ENCODE data around the gene ZNF135.

ZNF135 gene

DNA sequence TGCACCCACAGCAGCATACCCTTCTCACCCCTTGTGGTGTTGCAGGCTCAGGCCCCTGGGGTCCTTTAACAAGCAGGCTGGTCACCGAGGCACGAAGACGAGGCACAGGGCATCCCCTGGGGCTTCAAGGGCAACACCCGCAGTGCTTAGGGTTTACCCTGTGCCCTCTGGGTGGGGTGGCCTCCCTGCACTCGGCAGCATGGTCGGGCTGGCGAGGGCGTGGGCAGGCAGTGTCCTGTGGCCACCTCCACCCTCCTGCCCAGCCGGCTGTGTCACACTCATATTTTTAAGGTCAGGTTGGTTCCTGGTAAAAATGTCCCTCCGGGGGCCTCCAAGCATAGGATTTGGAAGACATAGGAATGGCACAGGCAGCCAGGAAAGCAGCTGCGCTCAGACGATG lies 11.4 kb upstream of the ZNF135 start:
- DNase-seq = no peak

DNA sequence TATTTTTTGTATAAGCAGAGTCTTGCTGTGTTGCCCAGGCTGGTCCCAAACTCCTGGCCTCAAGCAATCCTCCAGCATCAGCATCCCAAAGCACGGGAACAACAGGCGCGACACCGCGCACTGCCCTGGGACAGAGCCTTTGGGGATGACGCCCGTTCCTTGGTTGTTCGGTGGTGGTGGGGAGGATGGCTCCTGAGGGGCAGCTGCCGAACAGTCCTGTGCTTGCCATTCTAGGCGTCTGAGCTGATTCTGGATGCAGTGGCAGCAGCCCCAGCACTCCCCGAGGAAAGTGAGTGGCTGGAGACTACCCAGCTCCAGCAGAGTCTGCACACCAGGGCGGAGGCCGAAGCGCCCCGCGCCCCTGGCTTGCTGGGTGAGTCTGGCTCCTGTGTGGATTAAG lies 6.8 kb upstream of the ZNF135 start:
- DNase-seq = no peak

DNA sequence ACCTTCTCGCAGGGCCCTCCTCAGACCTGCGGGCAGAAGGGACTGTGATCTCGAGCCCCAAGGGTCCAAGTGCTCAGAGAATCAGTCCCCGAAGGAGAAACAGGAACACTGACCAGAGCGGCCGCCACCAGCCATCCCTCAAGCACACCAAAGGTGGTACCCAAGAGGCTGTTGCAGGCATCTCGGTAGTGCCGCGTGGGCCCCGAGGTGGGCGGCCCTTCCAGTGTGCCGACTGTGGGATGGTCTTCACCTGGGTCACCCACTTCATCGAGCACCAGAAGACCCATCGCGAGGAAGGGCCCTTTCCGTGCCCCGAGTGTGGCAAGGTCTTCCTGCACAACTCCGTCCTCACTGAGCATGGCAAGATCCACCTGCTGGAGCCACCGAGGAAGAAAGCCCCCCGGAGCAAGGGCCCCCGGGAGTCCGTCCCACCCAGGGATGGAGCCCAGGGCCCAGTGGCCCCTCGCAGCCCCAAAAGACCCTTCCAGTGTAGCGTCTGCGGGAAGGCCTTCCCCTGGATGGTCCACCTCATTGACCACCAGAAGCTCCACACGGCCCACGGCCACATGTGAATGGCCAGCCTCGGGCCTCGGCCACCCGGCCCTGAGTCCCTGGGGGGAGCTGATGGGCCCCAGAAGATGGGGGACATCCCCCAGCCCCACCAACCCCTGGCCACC lies 5.5 kb upstream of the ZNF135 start:
- no peak for DNase-seq

DNA sequence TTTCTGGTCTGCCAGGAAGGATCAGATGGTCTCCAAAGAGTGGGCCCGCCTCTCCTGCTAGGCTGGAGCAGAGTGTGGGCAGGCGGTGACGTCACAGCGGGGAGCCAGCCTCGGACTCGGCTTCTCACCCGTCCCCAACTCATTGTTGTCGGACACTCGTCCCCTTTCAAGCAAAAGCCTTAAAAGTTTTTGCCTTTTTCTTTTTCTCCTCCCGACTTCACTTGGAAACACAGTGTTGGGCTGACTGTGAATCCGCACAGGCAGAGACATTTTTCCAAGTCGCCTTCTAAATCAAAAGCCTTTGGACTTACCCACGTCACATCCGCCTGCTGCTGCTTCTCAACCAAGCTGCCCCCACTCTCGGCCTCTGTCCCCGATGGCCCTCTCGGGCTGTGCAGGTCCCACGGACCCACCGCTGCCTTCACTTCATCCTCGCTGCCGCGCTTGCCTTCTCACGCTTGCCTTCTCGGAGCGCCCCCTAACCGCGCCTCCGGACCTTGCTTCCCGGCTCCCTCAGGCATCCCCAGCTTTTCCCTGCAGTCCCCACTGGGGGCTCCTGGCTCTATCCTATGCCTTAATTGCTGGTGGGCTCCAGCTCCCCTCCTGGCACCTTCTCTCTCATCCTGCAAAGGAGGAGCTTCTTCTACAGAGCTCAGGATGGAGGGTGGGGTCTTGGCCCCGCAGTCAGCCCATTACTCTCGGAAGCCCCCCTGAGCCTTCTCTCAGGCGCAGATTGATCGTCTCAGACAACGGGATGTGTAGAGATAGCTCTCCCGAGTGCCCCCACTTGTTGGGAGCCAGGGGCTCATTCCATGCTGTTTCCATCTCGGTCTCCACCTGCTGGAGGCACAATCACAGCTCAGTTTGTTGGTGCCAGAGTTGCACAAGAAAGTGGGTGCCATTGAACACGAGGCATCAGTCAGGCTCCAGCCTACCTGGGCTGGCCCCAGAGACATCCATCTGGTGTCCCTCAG lies 3.9 kb upstream of the ZNF135 start:
- DNase-seq = no peak

DNA sequence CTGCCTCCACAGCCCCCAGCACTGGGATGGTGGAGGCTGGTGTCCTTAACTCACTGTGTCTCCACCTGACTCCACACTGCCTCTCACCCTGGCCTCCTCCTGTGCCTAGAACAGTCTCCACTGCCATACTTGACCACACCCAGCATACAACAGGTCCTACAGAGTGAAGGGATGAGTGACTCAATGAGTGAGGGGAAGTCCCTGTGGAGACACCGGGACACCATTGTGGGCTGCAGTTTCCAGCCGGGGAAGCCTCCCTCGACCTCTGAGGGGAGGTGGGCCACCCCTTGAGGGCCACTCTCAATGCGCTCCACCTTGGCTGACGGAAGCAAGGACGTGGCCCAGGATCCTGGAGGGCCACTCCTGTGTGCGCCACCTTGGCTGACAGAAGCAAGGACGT lies 2.8 kb upstream of the ZNF135 start:
- no peak for DNase-seq

DNA sequence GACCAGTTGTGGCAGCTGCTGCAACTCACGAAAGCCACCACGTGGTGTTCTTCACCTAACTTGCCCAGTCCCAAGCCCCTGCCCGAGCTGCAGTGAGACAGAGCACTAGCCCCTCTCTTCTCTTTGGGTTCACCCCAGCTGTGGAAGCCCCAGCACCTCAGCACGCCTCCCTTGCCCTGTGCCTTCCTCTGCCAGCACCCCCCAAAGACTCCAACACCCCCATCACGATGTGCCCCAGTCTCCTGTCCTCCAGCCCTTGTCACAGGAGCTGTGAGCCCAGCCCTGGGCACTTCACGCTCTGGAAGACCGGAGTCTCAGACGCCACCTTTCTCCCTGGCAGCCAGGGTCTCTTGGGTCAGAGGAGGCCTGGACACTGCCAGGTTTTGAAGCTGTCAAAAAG lies 2.2 kb upstream of the ZNF135 start:
- no peak for DNase-seq

DNA sequence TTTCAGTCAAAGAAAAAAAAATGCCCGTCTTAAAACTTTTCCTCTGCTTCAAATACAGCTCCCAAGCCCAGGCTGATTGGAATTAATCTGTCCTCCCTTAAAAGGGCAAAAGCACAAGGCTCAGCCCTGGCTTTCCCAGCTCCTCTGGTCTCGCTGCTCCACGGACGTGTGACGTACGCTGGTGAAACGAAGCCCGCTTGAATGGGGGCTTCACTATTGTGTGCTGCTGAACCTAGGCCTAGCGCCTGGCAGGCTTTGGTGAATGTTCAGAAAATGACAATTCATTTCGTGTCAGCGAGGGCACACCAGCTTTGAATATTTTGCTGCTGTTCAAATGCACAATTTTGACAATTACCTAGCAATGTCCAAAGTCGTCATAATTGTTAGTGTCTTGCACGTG lies 615 bp upstream of the ZNF135 start:
- DNase-seq = no peak

DNA sequence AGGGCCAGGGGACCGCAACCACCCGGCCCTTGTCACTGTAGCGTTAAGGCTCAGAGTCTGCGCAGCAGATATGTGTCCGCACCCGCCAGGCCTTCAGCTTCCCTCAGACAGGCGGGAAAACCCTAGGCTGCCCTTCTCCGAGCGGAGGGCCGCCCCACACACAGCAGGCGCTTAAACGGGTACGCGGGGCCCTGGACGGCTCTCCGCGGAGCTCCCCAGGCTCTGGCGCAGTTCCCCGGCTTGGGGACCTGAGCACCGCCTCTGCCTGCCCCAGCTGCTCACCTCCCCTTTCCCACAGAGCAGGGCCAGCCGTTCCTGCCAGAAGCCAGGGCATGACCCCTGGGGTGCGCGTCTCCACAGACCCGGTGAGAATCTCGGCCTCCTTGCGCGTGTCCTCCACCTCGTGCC lies 593 bp downstream of the ZNF135 start:
- DNase-seq = no peak

DNA sequence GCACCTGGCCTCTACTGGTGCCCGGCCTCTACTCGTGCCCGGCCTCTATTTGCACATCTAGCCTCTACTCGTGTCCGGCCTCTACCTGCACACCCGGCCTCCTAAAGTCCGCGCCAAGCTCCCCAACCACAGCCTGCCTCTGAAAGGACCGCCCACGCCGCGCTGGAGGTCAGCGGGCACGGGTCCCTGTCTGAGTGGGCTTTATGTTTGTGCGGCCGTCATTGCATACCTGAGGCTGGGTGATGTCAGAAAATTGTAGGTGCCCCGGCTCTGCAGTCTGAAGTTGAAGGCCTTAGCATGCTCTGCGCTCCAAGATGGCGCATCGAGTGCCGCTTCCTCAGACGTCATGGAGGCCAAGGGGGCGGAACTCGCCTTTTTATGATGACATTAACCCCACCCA lies 1.1 kb downstream of the ZNF135 start:
- no peak for DNase-seq

DNA sequence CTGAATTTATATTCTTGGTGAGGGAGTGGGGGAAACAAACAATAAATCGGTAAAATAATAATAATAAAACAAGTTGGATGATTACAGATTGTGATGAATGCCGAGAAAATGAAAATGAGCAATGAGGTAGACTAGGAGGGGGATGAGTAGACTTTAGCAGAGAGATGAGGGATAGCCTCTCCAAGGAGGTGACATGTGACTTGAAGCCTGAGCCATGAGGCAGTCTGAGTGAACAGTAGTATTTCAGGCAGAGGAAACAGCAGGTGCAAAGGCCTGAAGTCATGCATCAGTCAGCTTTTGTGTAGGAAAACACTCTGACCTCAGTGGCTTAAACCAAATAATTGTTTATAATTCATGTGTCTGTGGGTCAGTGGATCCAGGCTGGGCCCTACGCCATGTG lies 4.6 kb downstream of the ZNF135 start:
- no peak for DNase-seq

DNA sequence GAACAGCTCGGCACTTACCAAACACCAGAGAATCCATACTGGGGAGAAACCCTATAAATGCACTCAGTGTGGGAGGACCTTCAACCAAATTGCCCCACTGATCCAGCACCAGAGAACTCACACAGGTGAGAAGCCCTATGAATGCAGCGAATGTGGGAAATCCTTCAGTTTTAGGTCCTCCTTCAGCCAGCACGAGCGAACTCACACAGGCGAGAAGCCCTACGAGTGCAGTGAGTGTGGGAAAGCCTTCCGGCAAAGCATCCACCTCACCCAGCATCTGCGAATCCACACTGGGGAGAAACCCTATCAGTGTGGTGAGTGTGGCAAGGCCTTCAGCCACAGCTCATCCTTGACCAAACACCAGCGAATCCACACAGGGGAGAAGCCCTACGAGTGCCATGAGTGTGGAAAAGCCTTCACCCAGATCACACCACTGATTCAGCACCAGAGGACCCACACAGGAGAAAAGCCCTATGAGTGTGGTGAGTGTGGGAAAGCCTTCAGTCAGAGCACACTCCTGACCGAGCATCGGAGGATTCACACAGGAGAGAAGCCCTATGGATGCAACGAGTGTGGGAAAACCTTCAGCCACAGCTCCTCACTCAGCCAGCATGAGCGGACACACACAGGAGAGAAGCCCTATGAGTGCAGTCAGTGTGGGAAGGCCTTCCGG lies 8.3 kb downstream of the ZNF135 start:
- DNase-seq = no peak

DNA sequence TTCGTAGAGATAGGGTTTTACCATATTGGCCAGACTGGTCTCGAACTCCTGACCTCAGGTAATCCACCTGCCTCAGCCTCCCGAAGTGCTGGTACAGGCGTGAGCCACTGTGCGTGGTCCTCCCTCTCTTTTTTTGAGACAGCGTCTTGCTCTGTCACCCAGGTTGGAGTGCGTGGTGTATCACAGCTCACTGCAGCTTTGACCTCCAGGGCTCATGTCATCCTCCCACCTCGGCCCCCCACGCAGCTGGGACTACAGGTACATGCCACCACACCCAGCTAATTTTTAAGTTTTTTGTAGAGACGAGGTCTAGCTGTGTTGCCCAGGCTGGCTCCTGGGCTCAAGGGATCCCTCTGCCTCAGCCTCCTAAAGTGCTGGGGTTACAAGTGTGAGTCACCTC lies 20.7 kb downstream of the ZNF135 start:
- no peak for DNase-seq

DNA sequence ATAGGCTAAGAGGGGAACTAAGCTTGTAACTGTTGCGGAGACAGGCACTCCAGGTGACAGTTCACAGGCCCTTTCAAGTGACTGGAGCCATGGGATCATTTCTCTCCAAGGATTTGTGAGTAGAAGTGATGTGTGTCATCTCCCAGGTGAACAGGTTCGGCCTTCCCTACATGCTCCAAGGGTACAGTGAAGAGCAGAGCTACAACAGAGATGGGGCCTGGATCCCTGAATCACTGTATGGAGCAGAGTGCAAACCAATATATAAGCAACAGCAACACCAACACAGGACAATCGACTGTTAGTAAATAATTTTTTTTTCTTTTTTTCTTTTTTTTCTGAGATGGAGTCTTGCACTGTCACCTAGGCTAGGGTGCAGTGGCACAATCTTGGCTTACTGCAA lies 23.9 kb downstream of the ZNF135 start:
- no peak for DNase-seq

DNA sequence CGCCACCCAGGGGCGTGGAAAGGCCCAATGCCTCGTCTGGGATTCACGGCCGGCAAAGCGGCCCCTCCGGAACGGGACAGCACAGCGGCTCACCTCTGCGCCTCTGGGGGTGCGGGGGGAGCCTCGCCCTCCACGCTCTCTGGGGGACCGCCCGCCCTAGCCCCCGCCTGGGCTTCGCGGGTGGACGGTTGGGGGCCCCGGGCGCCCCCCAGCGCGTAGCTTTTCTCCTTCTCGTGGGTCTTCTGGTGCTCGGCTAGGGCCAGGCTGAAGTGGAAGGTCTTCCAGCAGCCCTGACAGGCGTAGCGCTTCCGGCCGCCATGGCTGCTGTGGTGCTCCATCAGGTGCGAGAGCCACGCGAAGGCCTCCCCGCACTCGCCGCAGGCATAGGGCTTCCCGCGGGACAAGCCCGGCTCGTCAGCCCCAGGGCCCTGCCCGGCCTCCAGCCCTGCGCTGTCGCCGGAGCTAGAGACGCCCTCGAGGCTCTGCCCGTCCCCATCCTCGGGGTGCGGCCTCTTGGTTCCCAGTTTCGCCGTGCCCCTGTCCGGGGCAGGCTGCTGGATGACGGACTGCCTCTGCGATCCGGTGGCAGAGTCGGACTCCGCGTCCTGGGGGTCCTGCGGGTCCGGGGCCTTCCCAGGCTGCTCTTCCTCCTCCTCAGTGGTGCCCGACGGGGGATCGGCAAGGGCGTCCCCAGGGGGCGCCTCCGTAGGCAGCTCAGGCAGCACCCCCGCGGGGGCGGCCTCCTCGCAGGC lies 25.7 kb downstream of the ZNF135 start:
- no peak for DNase-seq

DNA sequence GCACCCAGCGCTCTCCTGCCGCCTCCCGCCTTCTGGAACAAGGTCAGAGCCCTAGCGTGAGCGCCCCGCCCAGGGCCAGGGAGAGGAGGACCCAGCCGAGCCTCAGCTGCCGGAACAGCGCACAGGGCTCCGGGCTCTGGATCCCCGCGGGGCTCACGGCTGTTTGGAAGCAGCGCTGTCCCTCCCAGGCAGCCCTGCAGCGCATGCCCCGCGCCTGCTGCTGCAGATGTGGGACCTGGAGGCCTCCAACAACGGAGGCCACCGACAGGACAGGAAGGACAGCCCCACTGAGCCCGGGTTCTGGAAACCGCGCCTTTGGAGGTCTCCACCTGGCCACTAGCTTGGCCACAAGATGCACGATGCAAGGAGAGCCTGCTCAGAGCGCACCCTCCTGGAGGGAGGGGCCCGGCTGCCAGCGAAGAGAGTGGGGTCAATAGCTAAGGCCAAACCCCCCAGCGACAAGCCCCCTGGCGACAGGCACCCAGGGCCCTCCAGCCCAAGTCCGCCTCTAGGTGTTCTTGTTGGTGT lies 26.3 kb downstream of the ZNF135 start:
- no peak for DNase-seq

DNA sequence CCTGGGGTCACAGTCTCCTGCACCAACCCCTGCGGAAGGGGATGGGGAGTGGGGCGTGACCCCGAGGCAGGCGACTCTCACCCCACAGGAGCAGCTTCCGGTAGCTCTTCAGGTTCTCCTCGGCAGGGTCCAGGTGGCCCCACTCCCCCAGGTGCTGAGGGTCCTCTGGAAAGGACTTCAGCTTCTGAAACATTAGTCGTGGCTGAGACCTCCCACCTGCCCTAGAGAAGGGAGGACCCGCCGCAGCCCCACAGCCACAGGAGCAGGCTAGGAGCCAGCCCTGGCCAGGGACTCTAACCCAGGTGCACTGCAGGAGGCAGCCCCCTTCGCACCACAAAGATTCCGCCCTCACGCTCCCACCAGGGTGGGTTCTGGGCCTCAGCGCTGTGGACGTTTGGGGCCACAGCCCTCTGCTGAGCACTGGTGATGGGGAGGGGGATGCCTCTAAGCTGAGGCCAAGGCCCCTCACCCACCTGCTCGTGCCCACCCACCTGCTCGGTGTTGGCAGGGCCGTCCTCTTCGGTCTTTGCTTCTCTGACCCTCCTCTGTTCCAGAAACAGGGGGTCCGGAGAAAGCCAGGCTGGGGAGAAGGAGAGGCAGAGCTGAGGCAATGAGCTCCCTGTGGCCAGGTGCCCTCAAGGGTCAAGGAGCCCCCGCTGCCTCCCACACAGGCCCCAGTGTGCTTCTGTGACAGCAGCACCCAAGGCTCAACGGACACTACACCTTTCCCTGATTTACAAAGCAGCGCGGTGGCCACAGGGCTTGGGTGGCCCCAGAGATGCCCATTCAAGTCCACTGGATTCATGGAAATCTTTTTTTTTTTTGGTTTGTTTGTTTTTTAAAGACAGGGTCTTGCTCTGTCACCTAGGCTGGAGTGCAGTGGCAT lies 28.0 kb downstream of the ZNF135 start:
- DNase-seq = no peak

DNA sequence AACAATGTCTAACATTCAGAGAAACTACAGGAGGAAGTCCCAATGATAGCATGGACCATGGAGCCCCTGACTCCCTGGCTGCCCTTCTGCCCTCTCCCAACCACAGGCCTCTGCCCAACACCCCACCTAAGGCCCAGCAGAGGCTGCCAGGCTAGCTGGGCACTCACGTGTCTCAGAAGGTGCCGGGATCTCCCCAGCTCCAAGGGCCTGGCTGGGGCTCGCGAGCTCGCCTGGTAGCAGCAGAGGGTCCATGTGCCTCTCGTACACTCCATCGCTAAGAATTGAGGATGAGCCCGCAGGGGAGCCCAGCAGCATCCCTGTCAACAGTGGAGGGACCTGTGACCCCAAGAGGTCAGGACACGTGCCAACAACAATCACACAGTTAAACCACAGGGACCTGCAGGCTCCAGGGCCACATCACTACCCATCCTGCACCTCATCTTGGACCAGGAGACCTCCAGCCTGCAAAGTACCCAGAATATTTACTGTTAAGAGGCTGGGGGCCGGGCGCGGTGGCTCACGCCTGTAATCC lies 29.5 kb downstream of the ZNF135 start:
- DNase-seq = no peak

DNA sequence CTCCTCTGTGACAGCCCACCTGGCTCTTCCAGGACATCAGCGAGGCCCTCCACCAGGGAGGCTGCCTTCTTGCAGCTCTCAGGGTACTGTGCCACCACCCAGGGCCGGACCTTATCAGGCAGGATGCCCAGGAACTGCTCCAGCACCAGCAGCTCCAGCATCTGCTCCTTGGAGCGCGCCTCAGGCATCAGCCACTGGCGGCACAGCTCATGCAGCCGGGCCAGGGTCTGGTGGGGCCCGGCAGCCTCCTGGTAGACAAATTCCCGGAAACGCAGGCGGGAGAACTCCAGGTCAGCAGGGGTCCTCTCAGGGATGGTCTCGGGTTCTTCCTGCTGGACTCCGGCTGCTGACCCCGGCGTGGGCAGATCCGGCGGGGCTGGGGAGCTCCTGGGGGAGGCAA lies 30.8 kb downstream of the ZNF135 start:
- no peak for DNase-seq

DNA sequence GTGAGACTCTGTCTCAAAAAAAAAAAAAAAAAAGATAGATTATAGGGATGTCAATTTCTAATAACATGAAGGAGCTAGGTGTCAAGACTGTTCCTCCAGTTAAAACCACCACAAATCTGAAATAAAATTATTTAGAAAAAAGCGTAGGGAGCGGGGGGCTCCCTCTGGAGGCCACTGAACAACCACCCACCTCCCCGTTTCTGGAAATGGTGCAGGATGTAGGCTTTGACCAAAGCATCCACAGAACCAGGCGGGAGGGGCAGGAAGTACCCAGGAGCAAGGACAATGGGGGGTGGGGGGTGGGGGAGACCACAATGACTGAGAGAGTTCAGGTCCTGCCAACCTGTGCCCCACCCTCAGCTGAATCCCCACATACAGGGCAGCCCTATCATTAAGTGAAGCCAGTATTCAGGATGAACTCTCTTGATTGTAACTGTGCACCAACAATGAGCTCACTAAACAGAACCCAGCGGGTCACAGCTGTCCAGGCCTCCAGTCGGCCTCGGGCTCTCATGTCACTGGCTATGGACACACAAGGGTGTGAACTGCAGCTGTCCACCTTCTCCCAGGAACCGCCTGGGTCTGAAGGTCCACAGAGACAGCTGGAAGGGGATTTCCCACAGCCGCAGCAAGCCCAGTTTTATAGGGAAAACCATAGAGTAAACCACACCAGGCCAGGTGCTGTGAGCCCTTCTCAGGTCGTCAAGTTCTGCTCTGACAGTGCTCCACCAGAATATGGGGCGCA lies 32.3 kb downstream of the ZNF135 start:
- DNase-seq = no peak

DNA sequence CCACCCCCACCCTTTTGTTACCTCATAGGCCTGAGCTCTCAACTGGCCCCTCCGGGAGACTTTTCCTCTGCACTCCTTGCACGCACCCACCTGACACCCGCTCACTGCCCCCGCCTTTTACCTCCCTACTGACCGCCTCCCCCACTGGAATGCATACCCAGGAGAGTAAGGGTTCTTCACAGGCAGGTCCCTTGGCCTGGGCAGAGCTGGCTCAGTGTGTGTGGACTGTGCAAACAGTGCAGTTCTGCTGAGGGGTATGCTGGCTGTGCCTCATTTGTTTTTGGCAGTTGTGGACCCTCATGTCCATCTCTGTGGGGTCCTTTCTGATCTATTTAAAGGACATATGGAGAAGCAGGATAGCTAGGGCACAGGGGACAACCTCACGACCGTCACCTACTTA lies 34.0 kb downstream of the ZNF135 start:
- DNase-seq = no peak

DNA sequence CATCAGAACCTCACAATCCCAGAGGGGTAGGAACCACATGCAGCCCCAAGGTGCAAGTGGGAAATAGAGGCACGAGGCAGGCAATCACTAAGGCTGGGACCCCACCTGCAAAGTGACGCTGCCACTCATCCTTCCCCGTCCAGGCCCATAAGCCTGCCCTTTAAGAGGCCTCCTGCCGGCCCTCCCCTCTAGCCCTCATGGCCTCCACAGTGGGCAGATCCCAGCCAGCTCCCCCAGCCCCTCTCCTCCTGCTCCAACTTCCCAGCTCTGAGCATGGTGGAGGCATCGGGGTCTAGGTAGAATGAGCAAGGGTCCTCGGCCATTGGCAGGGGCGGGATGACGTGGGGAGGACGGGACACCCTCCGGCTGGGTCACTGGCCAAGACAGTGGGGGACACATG lies 36.2 kb downstream of the ZNF135 start:
- no peak for DNase-seq
